ENCODE data around the gene PDLIM4.

Gene PDLIM4

DNA sequence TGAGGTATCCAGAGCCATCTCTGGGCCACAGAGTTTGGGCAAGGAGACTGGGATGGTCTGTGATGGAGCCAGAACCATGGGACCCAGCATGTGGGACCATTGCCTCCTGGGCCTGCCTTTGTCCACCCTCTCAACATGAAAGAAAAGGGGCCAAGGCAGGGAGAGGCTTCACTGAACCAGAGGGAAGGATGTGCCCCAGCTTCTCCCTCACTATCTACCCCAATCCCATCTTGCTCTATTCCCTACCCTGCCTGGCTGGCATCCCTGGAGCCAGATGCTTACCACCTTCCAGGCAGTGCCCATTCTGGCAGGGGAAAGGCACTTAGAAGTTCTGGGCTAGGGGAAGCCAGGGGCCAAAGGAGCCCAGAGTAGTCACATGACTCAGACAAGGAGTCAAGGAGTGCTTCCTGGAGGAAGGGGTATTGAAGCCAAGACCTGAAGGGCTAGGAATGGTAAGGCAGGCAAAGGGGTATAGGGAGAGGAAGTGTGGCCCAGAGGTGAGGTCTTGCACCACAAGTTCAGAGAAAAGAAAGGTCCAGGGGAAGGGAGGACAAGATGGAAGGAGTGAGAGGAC, 9.8 kb downstream of the PDLIM4 start:
- H4K8ac ChIP-seq (ENCODE audit: low read depth, low read length), result no peak overlapping the region
- DNase-seq, result no peak
- no peak overlapping the region for H2AK5ac ChIP-seq (ENCODE audit: low read length)
- H3K4me2 ChIP-seq (ENCODE audit: low read length), result no peak overlapping the region
- no peak overlapping the region for H2BK5ac ChIP-seq (ENCODE audit: low read length)
- H3K79me2 ChIP-seq (ENCODE audit: control insufficient read depth, insufficient read depth, low read length), result no peaks in the 10 kb centered on the region
- H3K4me3 ChIP-seq (ENCODE audit: low read length), result no peak overlapping the region
- H2BK120ac ChIP-seq (ENCODE audit: low read depth, low read length), result no peak overlapping the region
- H3K36me3 ChIP-seq (ENCODE audit: control insufficient read depth, insufficient read depth, low read length), result no peaks in the 10 kb centered on the region
- no peak overlapping the region for H3K56ac ChIP-seq (ENCODE audit: low read length)
- no peak overlapping the region for H3K4ac ChIP-seq (ENCODE audit: low read depth, low read length)
- H3K18ac ChIP-seq (ENCODE audit: low read length), result no peak overlapping the region
- no peak overlapping the region for H4K5ac ChIP-seq (ENCODE audit: low read length)
- H3K27me3 ChIP-seq (ENCODE audit: insufficient read depth, low read length, poor library complexity), result no peaks in the 10 kb centered on the region
- no peak overlapping the region for H3K23ac ChIP-seq (ENCODE audit: low read length)
- no peaks in the 10 kb centered on the region for H3K79me1 ChIP-seq (ENCODE audit: low read length)
- H2BK15ac ChIP-seq (replicated peaks; ENCODE audit: low read depth), result no peak overlapping the region
- H3K4me1 ChIP-seq (ENCODE audit: control insufficient read depth, low read depth, low read length), result no peaks in the 10 kb centered on the region
- no peak overlapping the region for H3K27ac ChIP-seq (ENCODE audit: low read depth, low read length)
- H3K9ac ChIP-seq (ENCODE audit: low read length), result no peak overlapping the region

DNA sequence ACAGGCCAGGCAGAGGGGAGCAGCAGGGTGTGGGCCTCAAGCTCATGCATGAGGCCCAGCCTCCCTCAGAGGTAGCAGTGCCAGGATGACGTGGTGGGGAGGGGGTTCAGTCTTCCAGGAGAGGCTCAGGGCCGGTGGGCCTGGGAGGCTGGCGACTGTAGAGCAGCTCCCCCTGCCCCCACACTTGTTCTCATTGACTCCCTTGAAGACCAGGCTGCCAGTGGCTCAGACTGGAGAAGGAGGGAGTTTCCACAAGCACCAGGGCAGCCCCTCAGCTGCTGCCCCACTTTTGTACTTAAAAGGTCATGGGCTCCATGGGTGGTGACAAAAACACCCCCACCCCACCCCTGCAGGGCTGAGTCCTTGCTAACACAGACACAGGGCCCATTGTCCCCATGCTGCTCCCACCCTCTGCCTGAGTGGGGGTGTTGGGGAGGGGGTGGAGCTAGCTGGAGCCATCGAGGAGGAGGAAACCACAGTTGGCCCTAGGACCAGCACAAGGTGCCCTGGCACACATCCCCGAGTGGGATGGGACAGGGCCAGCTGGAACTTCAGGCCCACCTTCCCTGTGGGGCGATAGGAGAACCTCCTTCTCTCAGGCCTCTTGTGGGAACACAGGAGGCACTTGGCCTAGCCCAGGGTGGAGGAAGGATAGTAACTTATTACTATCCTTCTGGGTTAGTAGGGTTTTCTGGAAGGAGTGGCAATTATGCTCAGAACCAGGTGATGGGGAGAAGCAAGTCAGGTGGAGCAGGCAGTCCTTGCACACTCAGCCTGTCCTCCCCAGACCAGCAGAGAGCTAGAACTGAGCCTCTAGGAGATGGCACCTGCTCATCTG, 10.7 kb downstream of the PDLIM4 start:
- DNase-seq, result no peak
- no CpG with 5 or more reads among the region's 6 CpGs for WGBS (ENCODE audit: extremely low coverage, insufficient coverage, low lambda C conversion rate)

DNA sequence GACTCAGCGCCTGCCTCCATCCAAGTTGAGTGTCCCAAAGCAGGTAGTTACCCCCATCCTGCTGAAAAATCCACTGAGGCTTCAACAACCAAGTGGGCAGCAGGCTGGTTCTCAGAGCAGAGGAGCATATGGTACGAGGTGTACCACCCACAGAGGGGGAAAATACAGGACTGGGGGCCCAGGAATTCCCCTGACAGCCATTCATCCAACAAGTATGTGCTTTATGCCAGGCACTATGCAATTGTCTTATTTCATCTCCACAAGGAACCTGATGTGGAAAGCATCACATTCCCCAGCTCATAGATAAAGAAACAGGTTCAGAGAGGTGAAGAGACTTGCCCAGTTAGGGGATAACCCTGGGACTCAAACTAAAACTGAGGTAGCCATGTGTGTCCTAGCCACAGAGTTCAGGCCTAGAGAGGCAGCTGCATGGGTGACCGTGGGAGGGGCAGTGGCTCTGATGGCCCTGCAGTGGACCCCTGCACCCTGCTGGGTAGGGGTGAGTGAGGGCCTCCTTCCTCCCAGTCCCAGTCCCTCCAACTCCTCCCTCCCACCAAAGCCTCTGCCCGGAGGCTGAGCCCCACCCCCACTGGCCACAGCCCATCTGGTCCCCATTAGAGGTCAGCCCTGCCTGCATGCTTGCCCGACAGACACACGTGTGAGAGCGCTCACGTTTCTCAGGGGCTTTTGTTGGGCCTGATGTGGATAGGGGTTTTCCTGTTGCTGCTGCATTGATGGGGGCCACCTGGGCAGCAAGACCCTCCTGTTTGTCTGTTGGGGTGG, 11.5 kb downstream of the PDLIM4 start:
- H3K23ac ChIP-seq (ENCODE audit: low read length), result no peak overlapping the region
- no peak for DNase-seq
- no peak overlapping the region for H3K27ac ChIP-seq (ENCODE audit: low read depth, low read length)

More for the DNA sequence above, 10.7 kb downstream of the PDLIM4 start:
- no peak overlapping the region for H4K5ac ChIP-seq (ENCODE audit: low read length)
- no peak overlapping the region for H3K27ac ChIP-seq (ENCODE audit: low read depth, low read length)
- no peak overlapping the region for H3K18ac ChIP-seq (ENCODE audit: low read length)
- H3K4me2 ChIP-seq (ENCODE audit: low read length), result no peak overlapping the region
- no peak overlapping the region for H2BK5ac ChIP-seq (ENCODE audit: low read length)
- H3K79me1 ChIP-seq (ENCODE audit: low read length), result no peaks in the 10 kb centered on the region
- no peak overlapping the region for H3K23ac ChIP-seq (ENCODE audit: low read length)
- H3K79me2 ChIP-seq (ENCODE audit: control insufficient read depth, insufficient read depth, low read length), result no peaks in the 10 kb centered on the region
- no peak overlapping the region for H2BK120ac ChIP-seq (ENCODE audit: low read depth, low read length)
- H3K4ac ChIP-seq (ENCODE audit: low read depth, low read length), result no peak overlapping the region
- H2BK15ac ChIP-seq (replicated peaks; ENCODE audit: low read depth), result no peak overlapping the region
- no peak overlapping the region for H3K4me3 ChIP-seq (ENCODE audit: low read length)
- H3K4me1 ChIP-seq (ENCODE audit: control insufficient read depth, low read depth, low read length), result no peaks in the 10 kb centered on the region
- H3K36me3 ChIP-seq (ENCODE audit: control insufficient read depth, insufficient read depth, low read length), result no peaks in the 10 kb centered on the region
- no peak overlapping the region for H2AK5ac ChIP-seq (ENCODE audit: low read length)
- H4K8ac ChIP-seq (ENCODE audit: low read depth, low read length), result no peak overlapping the region
- H3K9ac ChIP-seq (ENCODE audit: low read length), result no peak overlapping the region
- no peak overlapping the region for H3K56ac ChIP-seq (ENCODE audit: low read length)
- H3K27me3 ChIP-seq (ENCODE audit: insufficient read depth, low read length, poor library complexity), result no peaks in the 10 kb centered on the region

DNA sequence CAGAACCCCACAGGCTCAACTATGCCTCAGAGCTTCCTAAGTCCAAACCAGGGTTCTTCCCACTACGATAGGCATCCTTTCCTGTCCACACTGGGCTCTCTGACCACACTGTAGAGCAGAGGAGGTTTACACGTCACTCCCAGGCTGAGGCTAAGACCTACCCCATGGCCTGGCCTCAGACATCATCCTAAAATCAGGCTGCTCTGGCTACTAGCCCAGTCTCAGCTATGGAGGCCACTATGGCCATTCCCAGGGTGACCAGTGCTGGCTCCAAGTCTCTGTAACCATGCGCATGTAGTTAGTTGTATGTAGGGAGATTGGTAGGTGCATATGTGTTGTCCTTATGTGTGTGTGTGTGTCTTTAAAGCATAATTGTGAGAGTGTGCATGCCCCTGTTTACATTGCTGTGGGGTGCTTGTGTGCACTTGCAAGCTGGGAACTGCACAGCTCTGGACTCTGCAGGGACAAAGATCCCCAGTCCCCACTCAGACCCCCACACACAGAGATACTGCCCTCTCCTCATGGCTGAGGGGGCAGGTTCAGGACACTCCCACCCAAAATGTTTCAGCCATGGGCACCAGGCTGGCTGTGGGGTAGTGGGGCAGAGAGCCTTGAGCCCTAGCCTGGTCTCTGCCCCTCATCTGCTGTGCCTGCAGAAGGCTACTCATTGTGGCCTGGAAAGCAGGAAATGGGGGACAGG, 12.3 kb downstream of the PDLIM4 start:
- H3K27ac ChIP-seq (ENCODE audit: low read depth, low read length), result no peak overlapping the region
- no CpG with 5 or more reads among the region's 3 CpGs for WGBS (ENCODE audit: extremely low coverage, insufficient coverage, low lambda C conversion rate)

More for the DNA sequence above, 11.5 kb downstream of the PDLIM4 start:
- Histone ChIP-seq H3K79me2 (ENCODE audit: control insufficient read depth, insufficient read depth, low read length) (no peaks in the 10 kb centered on the region), H3K36me3 (ENCODE audit: control insufficient read depth, insufficient read depth, low read length) (no peaks in the 10 kb centered on the region), H3K27me3 (ENCODE audit: insufficient read depth, low read length, poor library complexity) (no peaks in the 10 kb centered on the region), H3K4ac (ENCODE audit: low read depth, low read length) (no peak overlapping the region), H2BK15ac (replicated peaks; ENCODE audit: low read depth) (no peak overlapping the region), H4K8ac (ENCODE audit: low read depth, low read length) (no peak overlapping the region), H2BK5ac (ENCODE audit: low read length) (no peak overlapping the region), H3K4me2 (ENCODE audit: low read length) (no peak overlapping the region), H3K4me3 (ENCODE audit: low read length) (no peak overlapping the region), H3K18ac (ENCODE audit: low read length) (no peak overlapping the region), H3K9ac (ENCODE audit: low read length) (no peak overlapping the region), H3K79me1 (ENCODE audit: low read length) (no peaks in the 10 kb centered on the region), H3K4me1 (ENCODE audit: control insufficient read depth, low read depth, low read length) (no peaks in the 10 kb centered on the region), H3K56ac (ENCODE audit: low read length) (no peak overlapping the region), H4K5ac (ENCODE audit: low read length) (no peak overlapping the region), H2AK5ac (ENCODE audit: low read length) (no peak overlapping the region), H2BK120ac (ENCODE audit: low read depth, low read length) (no peak overlapping the region)
- WGBS (ENCODE audit: extremely low coverage, insufficient coverage, low lambda C conversion rate), result no CpG with 5 or more reads among the region's 8 CpGs

DNA sequence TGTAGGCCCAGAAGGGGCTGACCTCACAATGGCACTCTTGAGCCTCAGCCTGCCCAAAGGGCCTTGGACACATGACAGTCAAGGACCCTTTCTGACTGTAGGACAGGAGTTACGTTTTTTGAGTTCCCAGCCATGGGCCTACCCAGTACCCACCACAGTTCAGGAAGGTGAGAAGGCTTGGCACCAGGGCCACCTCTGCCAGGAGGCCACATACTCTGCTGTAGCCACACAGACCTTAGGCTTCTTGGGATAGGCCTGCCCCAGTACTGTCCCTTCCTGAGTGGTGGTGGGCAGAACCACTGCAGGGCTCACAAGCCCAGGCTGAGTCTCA, 12.8 kb downstream of the PDLIM4 start:
- Histone ChIP-seq H3K4me2 (ENCODE audit: low read length) (no peak overlapping the region), H3K79me1 (ENCODE audit: low read length) (no peaks in the 10 kb centered on the region), H2AK5ac (ENCODE audit: low read length) (no peak overlapping the region), H3K56ac (ENCODE audit: low read length) (no peak overlapping the region), H3K18ac (ENCODE audit: low read length) (no peak overlapping the region), H2BK5ac (ENCODE audit: low read length) (no peak overlapping the region), H3K79me2 (ENCODE audit: control insufficient read depth, insufficient read depth, low read length) (no peaks in the 10 kb centered on the region), H2BK15ac (replicated peaks; ENCODE audit: low read depth) (no peak overlapping the region), H3K4me1 (ENCODE audit: control insufficient read depth, low read depth, low read length) (no peaks in the 10 kb centered on the region), H3K23ac (ENCODE audit: low read length) (no peak overlapping the region), H4K5ac (ENCODE audit: low read length) (no peak overlapping the region), H3K4ac (ENCODE audit: low read depth, low read length) (no peak overlapping the region), H2BK120ac (ENCODE audit: low read depth, low read length) (no peak overlapping the region), H3K27ac (ENCODE audit: low read depth, low read length) (no peak overlapping the region), H3K4me3 (ENCODE audit: low read length) (no peak overlapping the region), H3K36me3 (ENCODE audit: control insufficient read depth, insufficient read depth, low read length) (no peaks in the 10 kb centered on the region), H3K27me3 (ENCODE audit: insufficient read depth, low read length, poor library complexity) (no peaks in the 10 kb centered on the region), H3K9ac (ENCODE audit: low read length) (no peak overlapping the region), H4K8ac (ENCODE audit: low read depth, low read length) (no peak overlapping the region)
- no CpG with 5 or more reads among the region's 1 CpG for WGBS (ENCODE audit: extremely low coverage, insufficient coverage, low lambda C conversion rate)
- DNase-seq, result no peak

More for the DNA sequence above, 12.3 kb downstream of the PDLIM4 start:
- no peak overlapping the region for H3K23ac ChIP-seq (ENCODE audit: low read length)
- H3K56ac ChIP-seq (ENCODE audit: low read length), result no peak overlapping the region
- no peak for DNase-seq
- no peaks in the 10 kb centered on the region for H3K79me2 ChIP-seq (ENCODE audit: control insufficient read depth, insufficient read depth, low read length)
- H2AK5ac ChIP-seq (ENCODE audit: low read length), result no peak overlapping the region
- no peak overlapping the region for H4K8ac ChIP-seq (ENCODE audit: low read depth, low read length)
- H3K4ac ChIP-seq (ENCODE audit: low read depth, low read length), result no peak overlapping the region
- no peak overlapping the region for H2BK15ac ChIP-seq (replicated peaks; ENCODE audit: low read depth)
- no peak overlapping the region for H3K4me2 ChIP-seq (ENCODE audit: low read length)
- H3K79me1 ChIP-seq (ENCODE audit: low read length), result no peaks in the 10 kb centered on the region
- H3K9ac ChIP-seq (ENCODE audit: low read length), result no peak overlapping the region
- no peak overlapping the region for H3K18ac ChIP-seq (ENCODE audit: low read length)
- no peaks in the 10 kb centered on the region for H3K36me3 ChIP-seq (ENCODE audit: control insufficient read depth, insufficient read depth, low read length)
- no peak overlapping the region for H3K4me3 ChIP-seq (ENCODE audit: low read length)
- H2BK120ac ChIP-seq (ENCODE audit: low read depth, low read length), result no peak overlapping the region
- H3K4me1 ChIP-seq (ENCODE audit: control insufficient read depth, low read depth, low read length), result no peaks in the 10 kb centered on the region
- H4K5ac ChIP-seq (ENCODE audit: low read length), result no peak overlapping the region
- H2BK5ac ChIP-seq (ENCODE audit: low read length), result no peak overlapping the region
- H3K27me3 ChIP-seq (ENCODE audit: insufficient read depth, low read length, poor library complexity), result no peaks in the 10 kb centered on the region
